Activated CD8-positive, alpha-beta memory T cell treated with anti-CD3 and anti-CD28 coated beads, Interleukin-2, amount 50 U/mL, for 24 hours (primary cell): ENCODE measurements around the gene LMCD1.

ENCODE experiments used
- DNase-seq: peaks from one replicate; pipeline ENCODE4 v3.0.0-alpha.2; 2020; ENCODE audit errors: extremely low read depth

Gene LMCD1

GRCh38 chr3:8484409-8485140 is 17.0 kb upstream of the LMCD1 start:
- DNase-seq = no peak

- no peak for DNase-seq
These were observed 16.3 kb upstream of the LMCD1 start for GRCh38 chr3:8485141-8485870.

- no peak for DNase-seq
These were observed 15.7 kb upstream of the LMCD1 start for GRCh38 chr3:8485943-8486342.

- no peak for DNase-seq
These were observed 15.2 kb upstream of the LMCD1 start for GRCh38 chr3:8486434-8486833.

- no peak for DNase-seq
These were observed 14.7 kb upstream of the LMCD1 start for GRCh38 chr3:8486936-8487335.

GRCh38 chr3:8488411-8488810 is 13.2 kb upstream of the LMCD1 start:
- no peak for DNase-seq

- DNase-seq = no peak
These were observed 12.7 kb upstream of the LMCD1 start for GRCh38 chr3:8488877-8489276.

GRCh38 chr3:8489278-8489792 is 12.3 kb upstream of the LMCD1 start:
- no peak for DNase-seq

GRCh38 chr3:8490079-8490552 is 11.5 kb upstream of the LMCD1 start:
- DNase-seq = no peak

- no peak for DNase-seq
These were observed 10.1 kb upstream of the LMCD1 start for GRCh38 chr3:8491271-8492144.

- no peak for DNase-seq
These were observed 8.7 kb upstream of the LMCD1 start for GRCh38 chr3:8492744-8493511.

GRCh38 chr3:8493744-8494143 is 7.9 kb upstream of the LMCD1 start:
- DNase-seq = no peak

- DNase-seq = no peak
These were observed 7.3 kb upstream of the LMCD1 start for GRCh38 chr3:8494327-8494726.

GRCh38 chr3:8497582-8497981 is 4.0 kb upstream of the LMCD1 start:
- DNase-seq = no peak

GRCh38 chr3:8499181-8499611 is 2.4 kb upstream of the LMCD1 start:
- DNase-seq = no peak

- DNase-seq = no peak
These were observed 1.2 kb upstream of the LMCD1 start for GRCh38 chr3:8500319-8500988.

- no peak for DNase-seq
These were observed 643 bp upstream of the LMCD1 start for GRCh38 chr3:8500989-8501370.

- no peak for DNase-seq
These were observed 1.8 kb downstream of the LMCD1 start for GRCh38 chr3:8503461-8503860.

GRCh38 chr3:8503871-8504610 is 2.4 kb downstream of the LMCD1 start:
- DNase-seq = no peak

- no peak for DNase-seq
These were observed 3.0 kb downstream of the LMCD1 start for GRCh38 chr3:8504611-8504973.
